Endothelial cell of umbilical vein (primary cell): Measurements from ENCODE around the gene ACIN1.

Experiments used
- MYC ChIP-seq: IDR thresholded peaks from one replicate; pipeline ENCODE4 v1.6.1; 2011; ENCODE audit warnings: mild to moderate bottlenecking, low read depth, low read length
- POLR2A ChIP-seq: IDR thresholded peaks from 2 replicates; pipeline ENCODE4 v1.6.1; 2012; ENCODE audit warnings: low read depth, mild to moderate bottlenecking, control low read depth, low read length
- POLR2AphosphoS5 ChIP-seq: IDR thresholded peaks from 2 replicates; pipeline ENCODE4 v1.6.1; 2012; ENCODE audit warnings: low read depth, mild to moderate bottlenecking, control low read depth, low read length, moderate library complexity; ENCODE audit not compliant: insufficient read depth

GRCh38 chr14:23069413-23069806, 25.5 kb downstream of the ACIN1 start:
- TF ChIP-seq POLR2AphosphoS5 (no peak), POLR2A (no peak), MYC (no peak)
